ENCODE data around the gene ATP6V0A4.

GRCh38 chr7:138802706-138803105, 4.7 kb upstream of the ATP6V0A4 start:
- TF ChIP-seq, protein P1, sequence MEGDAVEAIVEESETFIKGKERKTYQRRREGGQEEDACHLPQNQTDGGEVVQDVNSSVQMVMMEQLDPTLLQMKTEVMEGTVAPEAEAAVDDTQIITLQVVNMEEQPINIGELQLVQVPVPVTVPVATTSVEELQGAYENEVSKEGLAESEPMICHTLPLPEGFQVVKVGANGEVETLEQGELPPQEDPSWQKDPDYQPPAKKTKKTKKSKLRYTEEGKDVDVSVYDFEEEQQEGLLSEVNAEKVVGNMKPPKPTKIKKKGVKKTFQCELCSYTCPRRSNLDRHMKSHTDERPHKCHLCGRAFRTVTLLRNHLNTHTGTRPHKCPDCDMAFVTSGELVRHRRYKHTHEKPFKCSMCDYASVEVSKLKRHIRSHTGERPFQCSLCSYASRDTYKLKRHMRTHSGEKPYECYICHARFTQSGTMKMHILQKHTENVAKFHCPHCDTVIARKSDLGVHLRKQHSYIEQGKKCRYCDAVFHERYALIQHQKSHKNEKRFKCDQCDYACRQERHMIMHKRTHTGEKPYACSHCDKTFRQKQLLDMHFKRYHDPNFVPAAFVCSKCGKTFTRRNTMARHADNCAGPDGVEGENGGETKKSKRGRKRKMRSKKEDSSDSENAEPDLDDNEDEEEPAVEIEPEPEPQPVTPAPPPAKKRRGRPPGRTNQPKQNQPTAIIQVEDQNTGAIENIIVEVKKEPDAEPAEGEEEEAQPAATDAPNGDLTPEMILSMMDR (conservative IDR thresholded peaks at IDR 0.05; ENCODE audit: low read depth, low read length) = no peak
- TF ChIP-seq EZH2 (IDR thresholded peaks at IDR 0.05; ENCODE audit: borderline replicate concordance, low read depth, low read length, poor library complexity, severe bottlenecking) = no peak

Measured in A673 (cell line).